GM19193 (cell line): Measurements from ENCODE around the gene SIPA1L3.

Experiments
- POLR2A ChIP-seq: IDR thresholded peaks from 4 replicates; pipeline ENCODE4 v1.6.1; 2011; ENCODE audit not compliant: insufficient read depth, insufficient read length; ENCODE audit errors: extremely low read depth

Gene SIPA1L3

DNA sequence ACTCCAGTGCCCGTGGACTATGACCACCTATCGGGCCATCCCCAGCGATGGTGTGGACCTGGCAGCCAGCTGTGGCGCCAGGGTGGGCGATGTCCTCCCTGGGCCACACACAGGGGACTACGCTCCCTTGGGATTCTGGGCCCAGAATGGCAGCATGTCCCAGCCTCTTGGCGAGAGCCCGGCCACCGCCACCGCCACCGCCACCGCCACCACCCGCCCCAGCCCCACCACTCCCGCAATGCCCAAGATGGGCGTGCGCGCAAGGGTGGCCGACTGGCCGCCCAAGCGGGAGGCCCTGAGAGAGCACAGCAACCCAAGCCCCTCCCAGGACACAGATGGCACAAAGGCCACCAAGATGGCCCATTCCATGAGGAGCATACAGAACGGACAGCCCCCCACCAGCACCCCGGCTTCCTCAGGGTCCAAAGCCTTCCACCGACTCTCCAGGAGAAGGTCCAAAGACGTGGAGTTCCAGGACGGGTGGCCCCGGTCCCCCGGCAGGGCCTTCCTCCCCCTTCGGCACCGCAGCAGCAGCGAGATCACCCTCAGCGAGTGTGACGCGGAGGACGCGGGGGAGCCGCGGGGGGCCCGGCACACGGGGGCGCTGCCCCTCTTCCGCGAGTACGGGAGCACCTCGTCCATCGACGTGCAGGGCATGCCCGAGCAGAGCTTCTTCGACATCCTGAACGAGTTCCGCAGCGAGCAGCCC lies 174.7 kb downstream of the SIPA1L3 start:
- no peak for TF ChIP-seq POLR2A

DNA sequence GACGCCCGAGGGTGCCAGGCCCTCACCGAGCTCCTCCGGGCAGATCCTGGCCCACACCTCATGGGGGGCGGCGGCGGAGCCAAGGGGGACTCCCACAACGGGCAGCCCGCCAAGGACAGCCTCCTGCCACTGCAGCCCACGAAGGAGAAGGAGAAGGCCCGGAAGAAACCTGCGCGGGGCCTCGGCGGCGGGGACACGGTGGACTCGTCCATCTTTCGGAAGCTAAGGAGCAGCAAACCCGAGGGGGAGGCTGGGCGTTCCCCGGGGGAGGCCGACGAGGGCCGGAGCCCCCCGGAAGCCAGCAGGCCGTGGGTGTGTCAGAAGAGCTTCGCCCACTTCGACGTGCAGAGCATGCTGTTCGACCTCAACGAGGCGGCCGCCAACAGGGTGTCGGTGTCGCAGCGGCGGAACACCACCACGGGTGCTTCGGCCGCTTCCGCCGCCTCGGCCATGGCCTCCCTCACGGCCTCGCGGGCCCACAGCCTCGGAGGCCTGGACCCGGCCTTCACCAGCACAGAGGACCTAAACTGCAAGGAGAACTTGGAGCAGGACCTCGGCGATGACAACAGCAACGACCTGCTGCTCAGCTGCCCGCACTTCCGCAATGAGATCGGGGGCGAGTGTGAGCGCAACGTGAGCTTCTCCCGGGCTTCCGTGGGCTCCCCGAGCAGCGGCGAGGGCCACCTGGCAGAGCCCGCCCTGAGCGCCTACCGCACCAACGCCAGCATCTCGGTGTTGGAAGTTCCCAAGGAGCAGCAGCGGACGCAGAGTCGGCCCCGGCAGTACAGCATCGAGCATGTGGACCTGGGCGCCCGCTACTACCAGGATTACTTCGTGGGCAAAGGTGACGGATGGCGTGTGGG lies 175.5 kb downstream of the SIPA1L3 start:
- TF ChIP-seq POLR2A: no peak

DNA sequence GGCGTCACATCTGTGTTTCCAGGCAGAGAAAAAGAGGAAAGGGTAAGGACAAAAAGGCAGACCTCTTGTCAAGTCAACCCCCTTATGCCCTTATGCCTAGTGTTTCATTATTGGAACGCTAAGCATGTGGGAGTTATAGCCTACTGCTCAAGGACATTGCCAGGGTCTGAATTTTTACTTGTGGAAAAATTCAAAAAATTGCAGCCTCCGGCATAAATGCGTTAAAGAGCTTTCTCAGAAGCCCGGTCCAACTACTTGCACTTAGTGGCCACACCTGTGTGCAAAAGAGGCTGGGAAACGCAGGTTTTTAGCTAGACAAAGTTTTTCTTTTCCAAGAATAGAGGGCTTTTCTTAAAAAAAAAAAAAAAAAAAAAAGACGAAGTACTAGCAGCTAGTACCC lies 177.2 kb downstream of the SIPA1L3 start:
- TF ChIP-seq POLR2A: no peak

DNA sequence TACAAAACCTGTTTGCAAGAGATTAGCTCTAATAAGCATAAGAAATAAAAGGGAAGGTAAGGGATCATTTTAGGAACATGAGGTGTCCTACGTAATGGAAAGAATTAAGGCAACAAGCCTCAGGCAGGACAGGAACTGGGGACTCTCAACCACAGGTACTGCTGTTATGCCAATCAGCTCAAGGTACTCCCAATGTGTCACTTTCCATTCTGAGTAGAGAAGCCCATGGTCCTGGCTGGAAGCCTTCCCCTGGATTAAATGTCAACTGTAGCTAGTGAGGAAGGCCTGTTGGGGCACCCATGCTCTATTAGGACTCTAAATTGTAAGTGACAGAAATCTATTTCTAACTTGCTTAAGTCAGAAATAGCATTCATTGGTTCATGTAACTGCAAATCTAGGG lies 182.4 kb downstream of the SIPA1L3 start:
- no peak for TF ChIP-seq POLR2A

DNA sequence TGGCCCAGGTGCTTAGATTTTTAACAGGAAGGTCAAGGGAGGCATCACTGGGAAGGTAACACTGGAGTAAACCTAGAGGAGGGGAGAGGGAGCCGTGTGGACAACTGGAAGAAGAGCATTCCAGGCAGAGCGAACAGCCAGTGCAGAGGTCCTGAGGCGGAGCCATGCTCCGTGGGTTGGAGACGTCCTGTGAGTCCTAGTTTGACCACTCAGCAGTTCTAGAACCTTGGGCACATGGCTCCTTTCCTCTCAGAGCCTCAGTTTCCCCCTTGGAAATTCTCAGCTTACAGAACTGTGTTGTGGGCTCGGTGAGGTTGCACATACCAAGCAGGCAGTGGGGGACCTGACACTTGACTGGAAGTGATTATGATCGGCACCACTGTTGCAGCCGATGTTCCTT lies 186.1 kb downstream of the SIPA1L3 start:
- TF ChIP-seq POLR2A: no peak

DNA sequence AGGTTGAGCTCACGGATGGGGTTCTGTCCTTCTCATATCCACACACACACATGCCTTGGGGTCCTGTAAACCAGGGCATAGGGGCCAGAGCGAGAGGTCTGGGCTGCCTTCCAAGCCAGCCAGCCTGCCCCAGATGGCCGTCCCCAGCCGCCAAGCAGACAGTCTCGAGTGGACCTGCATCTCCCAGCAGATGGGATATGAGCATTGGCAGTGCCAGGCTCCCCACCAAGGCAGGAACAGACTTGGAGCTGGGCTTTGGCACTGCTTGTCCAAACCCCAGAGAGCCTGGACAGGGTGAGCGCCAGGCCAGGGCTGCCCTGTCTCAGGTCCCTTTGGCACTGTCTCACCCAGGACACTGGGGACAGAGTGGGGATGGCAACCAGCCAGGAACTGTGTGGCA lies 186.6 kb downstream of the SIPA1L3 start:
- no peak for TF ChIP-seq POLR2A

DNA sequence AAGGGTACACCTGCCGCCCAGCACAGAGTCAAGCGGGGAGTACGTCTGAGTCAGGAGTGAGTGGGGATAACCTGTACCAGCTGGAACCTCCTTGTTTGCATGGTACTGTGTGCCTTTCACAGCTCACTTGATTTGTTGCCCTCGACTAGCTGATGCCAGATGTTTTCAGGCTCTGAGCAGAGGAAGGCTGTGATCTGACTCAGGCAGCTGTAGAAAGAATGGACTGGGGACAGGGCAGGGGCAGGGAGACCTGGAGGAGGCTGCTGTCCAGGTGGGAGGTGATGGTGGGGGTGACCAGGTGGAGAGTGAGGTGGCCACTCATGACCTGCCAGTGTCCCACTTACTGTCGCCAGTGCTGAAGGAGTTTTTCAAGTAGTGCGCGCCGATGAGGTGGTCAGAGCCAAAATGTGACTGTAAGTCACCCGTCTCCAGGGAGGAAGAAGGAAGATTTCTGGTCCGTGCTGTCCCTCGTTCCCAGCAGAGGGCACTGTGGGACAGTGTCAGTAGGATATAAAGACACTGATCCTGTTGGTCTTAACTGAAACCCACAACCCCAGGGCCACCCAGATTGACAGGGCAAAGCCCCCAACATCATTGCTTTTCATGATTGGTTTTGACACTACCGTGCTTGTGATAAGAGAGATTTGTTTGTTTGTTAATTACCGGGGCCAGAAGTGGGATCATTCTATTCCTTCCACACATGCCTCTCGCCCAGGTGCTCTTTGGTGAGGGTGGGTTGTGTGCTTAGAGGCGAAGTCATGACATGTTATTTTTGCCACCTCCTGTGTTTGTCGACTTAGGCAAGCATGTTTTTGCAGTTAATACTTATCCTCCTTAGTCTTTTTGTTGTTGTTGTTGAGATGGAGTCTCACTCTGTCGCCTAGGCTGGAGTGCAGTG lies 188.7 kb downstream of the SIPA1L3 start:
- TF ChIP-seq POLR2A: no peak

DNA sequence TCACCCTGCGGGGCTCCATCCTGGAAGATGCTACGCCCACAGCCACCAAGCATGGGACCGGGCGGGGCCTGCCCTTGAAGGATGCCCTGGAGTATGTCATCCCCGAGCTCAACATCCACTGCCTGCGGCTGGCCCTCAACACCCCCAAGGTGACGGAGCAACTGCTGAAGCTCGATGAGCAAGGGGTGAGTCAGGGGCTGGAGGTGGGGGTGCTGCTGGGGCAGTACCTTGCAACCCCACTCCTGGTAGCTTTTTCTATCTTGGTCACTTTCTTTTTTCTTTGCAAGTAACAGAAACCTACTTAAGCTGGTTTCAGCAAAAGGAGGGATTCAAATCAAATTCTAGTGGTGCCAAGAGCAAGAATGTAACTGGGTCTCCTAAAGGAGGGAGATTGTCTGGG lies 193.0 kb downstream of the SIPA1L3 start:
- TF ChIP-seq POLR2A: no peak

DNA sequence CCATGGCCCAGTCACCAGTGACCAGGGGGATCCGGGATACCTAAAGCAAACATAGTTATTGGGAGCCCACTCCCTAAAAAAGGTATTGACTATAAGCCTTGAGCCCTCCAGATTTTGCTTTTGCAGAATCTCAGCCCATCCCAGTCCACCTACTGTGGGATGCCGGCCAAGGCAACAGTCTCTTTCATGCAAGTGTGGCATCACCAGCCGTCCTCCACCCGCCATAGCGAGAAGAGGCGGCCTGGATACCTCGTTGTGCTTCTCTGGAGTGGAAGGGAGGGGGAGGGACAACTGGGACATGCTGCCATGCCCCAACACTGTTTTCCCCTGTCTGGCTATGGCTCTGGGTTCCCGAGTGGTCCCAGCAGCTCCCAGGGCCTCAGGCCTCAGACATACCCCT lies 193.6 kb downstream of the SIPA1L3 start:
- no peak for TF ChIP-seq POLR2A

DNA sequence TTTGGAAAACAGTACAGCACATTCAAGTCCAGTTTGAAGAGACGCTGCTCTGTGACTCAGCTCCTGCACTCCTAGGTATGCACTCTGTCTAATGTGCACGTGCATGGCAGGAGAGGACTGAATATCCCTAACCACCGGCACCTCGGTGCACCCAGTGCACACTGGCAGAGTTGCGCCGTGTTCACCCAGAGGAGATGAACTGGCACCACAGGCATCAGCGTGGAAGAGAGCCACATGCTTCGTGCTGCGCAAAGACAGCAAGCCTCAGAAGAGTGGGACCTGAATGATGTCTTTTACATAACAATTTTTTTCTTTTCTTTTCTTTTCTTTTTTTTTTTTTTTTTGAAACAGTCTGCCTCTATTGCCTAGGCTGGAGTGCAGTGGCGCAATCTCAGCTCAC lies 194.7 kb downstream of the SIPA1L3 start:
- TF ChIP-seq POLR2A: no peak

DNA sequence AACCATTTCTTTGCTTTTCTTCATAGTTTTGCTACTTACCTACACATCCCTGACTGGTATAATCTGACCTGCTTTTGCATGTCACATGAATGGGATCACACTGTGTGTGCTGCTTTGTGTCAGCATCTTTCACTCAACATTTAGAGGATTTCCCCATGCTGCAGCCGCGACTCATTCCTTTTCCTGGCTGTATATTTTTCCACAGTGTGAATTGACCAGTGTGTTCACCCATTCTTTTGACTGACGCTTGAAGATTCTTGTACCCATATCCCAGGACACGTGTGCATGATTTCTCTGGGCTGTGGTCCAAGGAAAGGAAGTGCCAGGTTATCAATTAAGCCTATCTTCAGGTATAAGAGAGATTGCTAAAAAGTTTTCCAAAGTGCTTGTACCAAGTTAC lies 198.6 kb downstream of the SIPA1L3 start:
- no peak for TF ChIP-seq POLR2A

DNA sequence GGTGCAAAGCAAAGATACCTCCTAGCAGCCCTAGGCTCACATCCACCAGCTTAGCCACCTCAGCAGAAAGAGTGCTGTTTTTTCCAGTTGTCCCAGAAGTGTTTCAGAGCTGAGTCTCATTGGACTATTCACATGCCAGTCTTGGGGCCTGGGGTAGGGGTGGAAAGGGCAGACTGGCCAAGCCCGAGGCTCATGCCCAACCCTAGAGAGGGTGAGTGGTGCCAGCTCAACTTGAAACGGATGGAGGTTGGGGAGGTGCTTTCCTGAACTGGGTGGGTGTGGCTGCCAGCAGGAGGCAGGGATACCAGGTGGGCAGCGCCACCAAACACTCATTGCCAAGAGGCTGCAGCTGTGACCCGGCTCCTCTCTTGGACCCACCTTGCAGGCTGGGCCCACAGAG lies 200.1 kb downstream of the SIPA1L3 start:
- TF ChIP-seq POLR2A: no peak

DNA sequence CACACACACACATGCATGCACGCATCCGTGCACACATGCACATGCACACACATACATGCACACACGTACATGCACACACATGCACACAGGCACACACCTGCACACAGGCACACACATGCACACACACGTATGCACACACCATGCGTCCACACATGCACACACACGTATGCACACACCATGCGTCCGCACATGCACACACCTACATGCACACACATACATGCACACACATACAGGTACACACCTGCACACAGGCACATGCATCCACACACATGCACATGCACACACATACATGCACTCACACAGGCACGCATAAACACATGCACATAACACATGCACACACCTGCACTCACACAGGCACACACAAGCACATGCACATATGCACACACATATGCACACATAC lies 204.9 kb downstream of the SIPA1L3 start:
- TF ChIP-seq POLR2A: no peak

DNA sequence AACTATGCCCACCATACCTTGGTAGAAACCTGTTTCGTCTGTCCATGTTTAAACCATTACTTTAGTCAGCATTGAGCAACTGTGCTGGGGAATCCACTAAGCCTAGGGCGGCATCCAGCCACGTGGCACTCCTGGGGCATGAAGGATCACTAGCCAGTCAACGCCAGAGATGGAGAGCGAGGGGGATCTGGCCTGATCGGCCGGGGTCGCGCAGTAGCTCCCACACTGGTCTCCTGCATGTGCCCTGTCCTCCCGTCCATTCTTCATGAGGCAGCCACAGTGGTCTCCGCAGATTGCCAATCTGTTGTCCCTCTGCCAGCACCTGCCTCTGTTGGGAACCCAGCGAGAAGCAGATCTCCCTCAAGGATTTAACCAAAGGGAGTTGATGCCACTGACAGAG lies 207.6 kb downstream of the SIPA1L3 start:
- TF ChIP-seq POLR2A: no peak

DNA sequence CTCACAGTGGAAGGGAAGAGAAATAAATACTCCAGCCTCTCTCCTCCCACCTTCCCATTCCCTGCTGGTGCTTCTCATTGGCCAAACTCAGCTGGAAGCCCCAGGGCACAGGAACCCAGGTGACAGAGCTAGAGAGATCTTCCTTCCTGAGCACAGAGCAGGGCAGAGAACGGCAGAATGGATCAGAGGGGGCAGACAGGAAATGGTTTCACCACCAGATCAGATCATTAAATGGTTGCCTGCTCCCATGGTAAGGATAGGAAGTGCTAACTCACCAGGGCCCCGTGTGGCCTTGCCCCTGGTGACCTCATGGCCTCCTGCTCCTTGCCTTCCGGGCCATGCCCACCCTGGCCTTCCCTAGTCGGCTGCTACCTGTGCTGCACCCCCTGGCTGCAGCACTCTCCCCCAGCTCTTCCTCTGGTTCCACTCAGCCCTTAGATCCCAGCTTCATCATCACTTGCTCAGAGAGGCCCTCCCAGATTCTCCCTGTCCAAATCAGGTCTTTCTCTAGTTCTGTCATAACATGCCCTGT lies 208.3 kb downstream of the SIPA1L3 start:
- TF ChIP-seq POLR2A: no peak

DNA sequence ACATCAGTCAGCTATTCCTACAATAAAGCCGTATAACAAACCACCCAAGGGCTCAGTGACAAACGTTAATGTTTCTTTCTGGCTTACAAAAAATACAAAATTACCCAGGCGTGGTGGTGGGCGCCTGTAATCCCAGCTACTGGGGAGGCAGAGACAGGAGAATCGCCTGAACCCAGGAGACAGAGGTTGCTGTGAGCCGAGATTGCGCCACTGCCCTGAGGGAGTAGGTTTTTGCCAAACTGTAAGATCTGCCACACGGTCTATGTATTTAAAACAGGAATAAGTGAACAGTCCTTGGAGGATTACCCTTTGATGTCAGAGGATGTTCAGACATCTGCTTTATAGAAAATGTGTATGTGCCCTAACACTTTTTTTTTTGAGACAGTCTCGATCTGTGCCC lies 211.2 kb downstream of the SIPA1L3 start:
- TF ChIP-seq POLR2A: no peak

DNA sequence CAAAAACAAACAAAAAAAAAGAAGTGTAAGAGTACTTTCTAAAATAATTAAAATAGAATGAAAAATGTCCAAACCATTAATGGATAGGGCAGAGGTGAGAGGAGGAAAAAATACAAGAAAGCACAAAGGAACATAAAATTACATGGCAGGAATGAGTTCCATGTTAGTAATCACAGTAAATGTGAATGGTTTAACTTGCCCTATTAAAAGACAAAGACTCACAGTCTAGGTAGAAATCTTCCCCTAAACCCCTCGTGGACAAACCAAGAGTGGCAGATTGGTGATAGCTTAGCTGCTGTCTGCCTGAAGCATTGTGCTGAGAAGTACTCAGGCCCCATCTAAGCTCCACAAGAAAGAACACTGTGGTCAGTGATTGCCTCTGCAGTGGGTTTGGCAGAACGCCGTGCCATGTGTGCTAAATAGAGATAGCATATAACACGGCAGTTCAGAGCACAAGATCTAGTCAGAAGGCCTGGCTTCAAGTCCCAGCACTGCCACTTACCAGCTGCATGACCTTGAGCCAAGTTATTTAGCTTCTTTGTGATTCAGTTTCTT lies 213.5 kb downstream of the SIPA1L3 start:
- no peak for TF ChIP-seq POLR2A
